Measurements from ENCODE around the gene EXOC3.
"Not testable (repeated sequence)": the region's sequence is repeated elsewhere in the genome, so short reads cannot be mapped to it uniquely, and the experiment has no call there.

Gene EXOC3

GRCh38 chr5:458547-459353 is 15.8 kb downstream of the EXOC3 start:
- peak; percentile 93 to 94 for ATAC-seq

DNA sequence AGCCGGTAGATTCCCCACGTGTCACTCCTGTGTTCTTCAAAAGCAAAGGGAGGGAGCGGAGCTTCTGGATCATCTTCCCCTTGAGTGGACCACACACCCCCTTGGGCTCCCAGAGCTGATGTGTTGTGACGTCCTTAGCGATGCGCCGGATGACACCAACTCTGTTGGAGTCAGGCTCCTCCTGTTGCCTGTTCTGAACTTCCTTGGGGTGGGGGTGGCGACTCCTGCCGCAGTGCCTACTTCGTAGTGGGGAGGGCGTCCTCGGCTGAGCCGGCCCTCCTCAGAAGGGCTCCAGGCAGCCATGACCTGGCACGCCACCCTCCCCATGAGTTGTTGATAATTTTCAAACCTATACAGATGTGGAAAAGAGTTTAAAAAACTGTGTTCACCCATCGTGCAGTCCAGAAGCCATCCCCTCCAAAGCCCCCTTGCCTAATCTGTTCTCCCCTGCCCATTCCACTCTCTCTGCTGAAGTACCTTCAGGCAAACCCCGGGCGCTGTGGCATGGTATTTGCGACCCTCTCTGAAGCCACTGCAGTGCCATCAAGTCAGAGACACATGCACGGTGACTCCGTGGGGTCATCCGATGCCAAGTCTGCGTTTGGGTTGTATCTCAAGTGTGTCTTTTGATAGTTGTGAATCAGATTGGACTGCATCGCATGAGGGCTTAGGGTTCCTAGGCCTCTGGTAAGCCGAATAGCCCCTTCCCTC is 16.7 kb downstream of the EXOC3 start:
- no peak for ATAC-seq

DNA sequence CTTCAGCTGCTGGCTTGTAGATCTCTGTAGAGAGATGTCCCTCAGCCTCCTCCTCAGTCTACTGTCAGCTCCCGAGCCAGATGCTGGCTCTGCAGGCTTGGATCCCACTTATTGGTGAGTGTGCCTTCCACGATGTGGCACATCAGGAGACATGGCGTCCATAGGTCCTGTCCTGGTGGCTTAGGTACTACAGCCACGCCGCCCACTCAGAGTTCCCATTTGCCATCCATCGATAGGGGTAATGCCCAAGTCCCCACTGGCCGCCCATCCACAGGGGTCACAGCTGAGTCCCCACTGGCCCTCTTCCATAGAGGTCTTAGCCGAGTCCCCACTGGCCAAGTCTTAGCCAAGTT is 17.3 kb downstream of the EXOC3 start:
- ATAC-seq = no peak

- ATAC-seq = no peak
Observed at GRCh38 chr5:462051-462481, 19.1 kb downstream of the EXOC3 start.

- ATAC-seq = no peak
Observed at GRCh38 chr5:463301-463700, 20.3 kb downstream of the EXOC3 start.

DNA sequence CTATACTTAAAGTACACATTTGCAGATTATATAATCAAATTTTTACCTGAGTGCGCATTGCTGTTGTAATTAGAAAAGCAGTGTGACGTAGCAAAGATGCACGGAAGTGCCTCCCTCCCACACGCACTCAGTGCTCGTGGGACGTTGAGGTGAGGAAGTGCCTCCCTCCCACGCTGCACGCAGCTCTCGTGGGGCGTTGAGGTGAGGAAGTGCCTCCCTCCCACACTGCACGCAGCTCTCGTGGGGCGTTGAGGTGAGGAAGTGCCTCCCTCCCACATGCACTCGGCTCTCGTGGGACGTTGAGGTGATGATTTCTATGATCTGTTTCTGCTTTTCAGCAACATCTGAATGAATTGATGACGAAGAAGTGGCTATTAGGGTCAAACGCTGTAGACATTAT is 21.0 kb downstream of the EXOC3 start:
- ATAC-seq = peak; percentile 62 to 65

DNA sequence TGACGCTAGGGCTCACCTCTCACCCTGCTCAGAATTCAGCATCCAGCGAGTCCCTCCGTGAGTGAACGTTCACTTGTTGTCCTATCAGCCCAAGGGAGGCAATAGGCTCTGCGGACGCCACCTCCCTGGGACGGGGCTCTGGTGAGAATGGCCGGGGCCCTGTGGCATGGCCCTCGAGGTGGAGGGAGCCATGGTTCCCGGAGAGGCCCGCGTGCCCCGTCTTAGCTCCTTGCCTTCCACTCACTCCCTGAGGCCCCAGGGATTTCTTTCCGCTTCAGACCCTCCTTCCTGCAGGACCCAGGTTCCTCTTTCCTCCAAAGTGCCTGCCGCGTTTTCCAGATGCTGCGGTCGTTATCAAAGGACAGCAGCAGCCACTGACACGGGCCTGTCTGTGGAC is 21.5 kb downstream of the EXOC3 start:
- no peak for ATAC-seq

DNA sequence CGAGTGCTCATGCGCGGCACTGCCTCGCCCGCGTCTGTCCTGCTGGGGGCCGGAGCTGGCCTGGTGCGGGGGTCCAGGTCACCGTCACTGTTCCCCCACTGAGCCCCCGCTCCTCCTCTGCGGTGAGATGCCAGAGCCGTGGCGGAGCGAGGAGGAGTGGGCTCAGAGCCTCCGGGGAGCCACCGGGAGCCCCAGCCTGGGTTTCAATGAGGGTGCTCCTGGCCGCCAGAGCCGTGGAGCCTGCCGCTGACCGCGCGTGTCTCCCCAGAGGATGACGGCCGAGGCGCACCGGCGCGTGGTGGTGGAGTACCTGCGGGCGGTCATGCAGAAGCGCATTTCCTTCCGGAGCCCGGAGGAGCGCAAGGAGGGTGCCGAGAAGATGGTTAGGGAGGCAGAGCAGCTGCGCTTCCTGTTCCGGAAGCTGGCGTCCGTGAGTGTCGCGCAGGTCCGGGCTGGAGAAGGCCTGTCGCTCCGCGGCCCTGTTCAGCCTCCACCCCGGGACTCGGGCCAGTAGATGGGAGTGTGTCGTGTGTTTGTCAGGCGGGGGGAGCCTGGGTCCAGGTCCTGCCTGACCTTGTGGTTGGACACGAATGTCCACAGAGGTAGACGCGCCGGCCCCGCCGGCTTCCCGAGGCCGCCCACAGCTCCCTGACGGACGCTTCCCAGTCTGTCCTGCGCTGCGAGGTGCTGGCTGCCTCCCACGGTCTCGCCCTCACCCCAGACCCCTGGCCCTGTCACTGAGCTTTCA is 22.0 kb downstream of the EXOC3 start:
- no peak for ATAC-seq

DNA sequence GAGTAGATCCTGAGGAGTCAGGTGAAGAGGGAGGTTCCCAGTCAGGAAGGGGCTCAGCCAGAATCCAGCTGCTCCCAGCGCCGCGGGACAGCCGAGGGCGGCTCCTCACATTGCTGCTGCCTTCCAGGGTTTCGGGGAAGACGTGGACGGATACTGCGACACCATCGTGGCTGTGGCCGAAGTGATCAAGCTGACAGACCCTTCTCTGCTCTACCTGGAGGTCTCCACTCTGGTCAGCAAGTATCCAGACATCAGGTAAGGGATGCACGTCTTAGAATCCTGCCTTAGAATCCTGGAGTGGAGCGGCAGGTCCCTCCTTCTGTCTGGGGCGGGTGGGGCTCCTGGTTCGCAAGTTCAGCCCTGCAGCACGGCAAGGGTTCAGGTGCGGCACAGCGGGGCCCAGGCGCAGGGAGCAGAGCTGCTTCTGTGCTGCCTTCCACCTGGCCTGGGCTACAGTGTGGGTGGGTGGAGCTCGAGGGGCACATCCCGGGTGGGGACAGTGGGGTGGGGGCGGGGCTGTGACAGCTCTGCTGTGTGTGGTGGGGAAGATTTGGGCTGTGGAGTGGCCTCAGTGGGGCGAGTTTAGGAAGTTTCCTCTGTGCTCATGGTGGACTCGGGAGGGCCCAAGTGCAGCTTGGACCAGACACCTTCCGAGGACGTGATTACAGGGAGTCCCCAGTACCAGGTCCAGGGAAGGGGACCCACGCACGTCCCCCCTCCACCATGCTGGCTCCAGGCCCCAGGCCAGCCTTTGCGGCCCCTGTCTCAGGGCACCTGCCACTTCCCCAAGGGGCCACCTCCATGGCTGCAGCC is 22.8 kb downstream of the EXOC3 start:
- ATAC-seq = no peak

GRCh38 chr5:466661-467310 is 23.8 kb downstream of the EXOC3 start:
- ATAC-seq = no peak

- no peak for ATAC-seq
Observed at GRCh38 chr5:468401-468800, 25.4 kb downstream of the EXOC3 start.

- ATAC-seq = no peak
Observed at GRCh38 chr5:469752-470483, 26.9 kb downstream of the EXOC3 start.

DNA sequence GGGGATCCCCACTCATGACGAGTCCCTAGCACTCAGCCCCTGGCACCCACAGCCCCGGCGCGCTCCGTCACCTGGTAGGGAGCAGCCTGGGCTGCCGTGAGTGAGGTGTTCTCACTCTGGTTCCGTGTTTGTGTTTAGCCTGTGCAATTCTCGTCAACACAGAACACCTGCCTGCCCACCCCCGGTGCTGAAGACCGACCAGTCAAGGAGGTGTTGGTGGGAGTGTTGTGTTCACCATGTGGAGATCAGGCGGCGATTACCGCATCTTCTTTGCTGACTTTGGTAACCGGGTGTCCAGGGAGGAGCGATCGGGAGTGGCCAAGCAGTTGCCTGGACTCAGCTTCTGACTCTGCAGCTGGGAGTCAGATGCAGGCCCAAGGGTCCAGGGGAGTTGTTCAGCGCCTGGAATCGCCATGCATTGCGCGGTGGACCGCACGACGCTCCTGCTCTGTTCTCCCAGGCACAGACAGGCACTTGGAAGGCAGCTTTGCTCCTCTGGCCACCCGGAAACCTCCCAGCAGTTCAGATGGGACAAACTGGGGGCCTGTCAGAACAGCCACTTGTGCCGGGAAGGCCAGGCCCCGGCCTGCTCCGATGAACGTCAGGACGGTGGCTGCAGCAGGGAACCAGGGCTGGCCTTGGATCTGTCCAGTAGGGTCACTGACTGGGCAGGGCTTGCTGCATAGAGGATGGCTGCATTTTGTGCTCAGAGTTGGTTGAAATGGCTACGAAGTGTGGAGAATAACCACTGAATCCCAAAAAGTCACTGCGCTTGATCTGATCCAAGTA is 28.2 kb downstream of the EXOC3 start:
- no peak for ATAC-seq

GRCh38 chr5:471750-472058 is 28.7 kb downstream of the EXOC3 start:
- no peak for ATAC-seq

DNA sequence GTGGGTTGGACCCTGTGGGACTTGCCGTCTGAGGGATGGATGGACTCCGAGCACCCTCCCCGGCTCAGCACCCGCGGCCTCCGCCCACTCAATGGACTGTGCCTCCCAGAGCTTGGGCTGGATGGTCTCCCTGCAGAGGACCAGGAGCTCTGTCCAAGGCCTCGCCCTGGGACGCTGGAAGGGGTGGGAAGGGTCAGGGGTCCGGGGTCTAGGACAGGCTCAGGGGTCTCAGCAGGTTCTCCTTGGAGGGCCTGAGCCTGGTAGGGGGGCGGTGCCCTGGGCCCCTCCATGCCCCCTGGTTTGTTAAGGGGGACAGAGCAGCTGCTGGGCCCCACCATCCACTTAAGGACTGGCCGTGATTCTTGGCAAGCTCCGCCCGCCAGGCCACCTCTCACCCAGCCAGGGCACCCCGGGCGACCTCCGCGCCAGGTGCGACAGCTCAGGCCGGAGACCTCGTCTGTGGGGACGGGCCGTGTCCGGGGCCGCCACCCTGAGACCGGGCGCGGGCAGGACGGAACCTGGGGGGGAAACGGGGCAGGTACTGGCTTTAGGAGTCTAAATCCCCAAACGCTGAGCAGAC is 29.2 kb downstream of the EXOC3 start:
- peak; percentile 4 to 5 for ATAC-seq

DNA sequence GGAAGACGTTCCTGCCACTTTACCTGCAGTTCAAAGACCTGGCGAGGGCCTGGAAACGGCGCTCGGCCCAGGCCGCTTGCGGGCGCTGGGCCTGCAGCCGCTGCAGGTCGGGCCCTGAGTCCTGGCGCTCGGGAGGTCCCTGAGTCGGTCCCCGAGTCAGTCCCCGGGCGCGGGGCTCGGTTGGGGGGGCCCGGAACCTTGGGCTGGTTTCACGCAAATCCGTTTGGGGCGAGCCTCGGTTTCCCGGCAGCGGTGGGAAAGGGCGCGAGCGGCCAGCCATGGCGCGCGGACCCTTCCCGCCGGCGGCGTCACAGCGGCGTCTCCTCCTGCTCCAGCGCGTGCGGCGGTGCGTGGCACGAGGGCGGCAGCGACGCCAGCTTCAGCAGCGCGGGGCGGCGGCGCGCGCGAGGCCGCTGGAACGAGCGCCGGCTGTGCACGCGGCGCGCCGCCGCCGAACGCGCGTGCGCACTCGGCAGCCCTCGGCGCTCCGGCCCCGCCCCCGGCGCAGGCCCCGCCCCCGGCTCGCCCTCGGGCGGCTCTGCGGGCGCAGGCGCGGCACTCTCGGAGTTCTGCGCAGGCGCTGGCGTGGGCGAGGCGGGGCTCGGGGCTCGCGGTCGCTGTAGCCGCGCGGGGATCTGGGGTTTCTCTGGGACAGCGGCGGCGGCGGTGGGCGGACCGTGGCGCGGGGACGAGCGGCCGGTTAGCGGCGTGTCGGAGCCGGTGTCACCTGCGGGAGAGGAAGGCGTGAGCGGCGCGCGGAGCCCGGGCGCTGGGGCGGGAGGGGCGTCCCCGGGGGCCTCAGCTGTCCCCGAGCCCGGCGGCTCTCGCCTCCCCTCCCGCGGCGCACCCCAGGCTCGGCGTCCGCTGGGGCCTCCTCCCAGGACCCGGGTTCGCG is 29.9 kb downstream of the EXOC3 start:
- peak; percentile 83 to 85 for ATAC-seq

- ATAC-seq = peak in 1 of 2 donors; percentile 12
Observed at GRCh38 chr5:473551-474192, 30.7 kb downstream of the EXOC3 start.

- ATAC-seq = not testable (repeated sequence)
Observed at GRCh38 chr5:474232-474839, 31.4 kb downstream of the EXOC3 start.
